NCI-H2029 treated with DMSO at 0.1 percent for 48 hours (cell line): ENCODE measurements around the gene DAB2.

Experiments
- DNase-seq: peaks from one replicate; lab custom pipeline; 2025; lab: John Stamatoyannopoulos, UW

Gene DAB2

GRCh38 chr5:39424736-39425637 lies at the start of gene DAB2:
Gene DAB2 (minus strand): TSS chr5:39424980. CDS start chr5:39394320, 30,660 bp downstream.
- DNase-seq = no peak

DNA sequence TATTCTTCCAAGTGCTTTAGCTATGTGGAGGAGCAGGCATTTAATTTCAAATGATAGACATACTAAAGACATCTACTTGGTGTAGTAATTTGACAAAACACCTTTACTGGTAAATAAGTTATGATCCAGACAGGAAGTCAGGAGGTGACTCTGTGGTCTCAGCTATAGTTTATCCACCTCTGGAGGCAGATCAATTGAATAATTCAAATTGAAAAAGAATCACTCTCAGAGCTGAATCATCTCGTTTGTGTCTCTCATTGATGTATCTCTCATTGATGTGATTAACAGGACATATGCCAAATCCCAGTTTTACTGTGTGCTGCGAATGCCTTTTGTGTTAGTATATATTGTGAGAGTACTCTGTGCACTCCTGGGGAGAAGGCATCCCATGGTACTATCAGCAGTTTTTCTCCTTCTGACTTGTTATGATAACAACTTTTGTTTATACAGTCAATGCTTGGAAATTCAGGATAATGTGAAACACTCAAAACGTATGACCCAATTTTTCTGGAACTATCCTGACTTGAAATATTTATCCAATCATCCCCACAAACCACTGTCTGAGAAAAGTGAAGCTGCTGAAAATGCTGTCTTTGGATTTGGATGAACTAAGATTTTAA lies 48.5 kb upstream of the DAB2 start:
- no peak for DNase-seq

DNA sequence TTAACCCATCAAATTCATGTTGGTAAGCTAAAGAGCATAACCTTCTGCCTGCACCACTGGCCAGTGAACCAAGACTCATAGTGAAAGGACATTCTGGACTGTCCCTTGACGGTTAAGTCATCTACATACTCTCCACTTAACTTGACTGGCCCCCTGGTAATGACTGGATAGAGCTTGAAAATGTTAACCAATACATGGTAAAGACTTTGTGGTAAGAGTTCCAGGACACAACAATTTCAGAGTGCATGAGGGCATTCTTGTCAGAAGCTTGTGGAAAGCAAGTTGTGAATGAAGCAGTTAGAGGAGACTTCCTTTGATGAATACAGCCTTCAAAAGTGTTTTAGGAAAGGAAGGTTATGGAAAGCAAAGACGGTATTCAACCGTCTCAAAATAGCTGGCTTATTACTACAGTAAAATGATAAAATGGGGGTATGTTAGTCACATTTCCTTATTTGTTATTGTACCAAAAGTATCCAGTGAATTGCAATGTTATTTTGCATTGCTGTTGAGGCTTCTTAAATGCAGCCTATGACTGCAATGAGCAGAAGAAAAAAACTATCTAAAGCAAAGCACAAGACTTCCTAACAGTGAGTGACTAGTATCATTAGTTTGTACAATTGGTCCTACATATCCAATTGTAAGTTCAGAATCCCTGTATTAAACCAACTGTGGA lies 47.2 kb upstream of the DAB2 start:
- no peak for DNase-seq

DNA sequence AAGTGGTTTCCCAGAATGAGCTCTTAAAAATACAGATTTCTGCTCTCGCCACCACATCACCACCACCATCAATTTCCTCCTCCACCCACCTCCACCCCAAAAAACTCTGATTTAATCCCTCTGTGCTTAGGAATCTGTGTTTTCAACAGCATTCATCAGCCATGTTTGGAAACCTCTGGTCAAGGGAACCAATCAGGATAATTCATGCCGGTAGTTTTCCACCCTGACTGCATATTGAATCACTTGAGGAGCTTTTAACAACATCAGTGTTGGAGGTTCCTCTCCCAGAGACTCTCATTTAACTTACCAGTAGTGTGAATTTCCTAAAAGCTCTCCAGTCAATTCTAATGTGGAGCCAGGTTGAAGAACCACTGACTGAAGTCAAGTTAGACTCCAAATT lies 46.0 kb upstream of the DAB2 start:
- DNase-seq = no peak

- DNase-seq = no peak
Observed at GRCh38 chr5:39469777-39470415, 45.1 kb upstream of the DAB2 start.

- no peak for DNase-seq
Observed at GRCh38 chr5:39469176-39469575, 44.4 kb upstream of the DAB2 start.

- no peak for DNase-seq
Observed at GRCh38 chr5:39466846-39467245, 42.1 kb upstream of the DAB2 start.

DNA sequence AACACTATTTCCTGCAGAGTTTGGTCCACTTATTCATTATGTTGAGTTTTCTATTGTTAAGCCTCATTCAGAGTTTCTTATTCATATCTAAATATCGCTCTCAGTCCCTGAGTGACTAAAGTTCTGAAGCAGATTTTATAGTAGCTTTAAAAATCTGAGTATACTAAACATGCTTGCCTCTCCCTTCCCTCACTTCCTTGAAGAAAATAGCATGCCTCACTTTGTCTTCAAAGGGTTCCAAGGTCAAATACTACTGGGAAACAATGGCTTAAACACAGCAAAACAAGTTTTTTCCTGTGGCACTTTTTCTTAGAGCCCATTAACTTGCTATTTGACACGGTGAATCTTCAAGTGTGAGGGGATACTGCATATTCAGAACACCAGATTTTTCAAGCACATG lies 41.1 kb upstream of the DAB2 start:
- no peak for DNase-seq

GRCh38 chr5:39465097-39465496 lies 40.3 kb upstream of the DAB2 start:
- no peak for DNase-seq

- DNase-seq = no peak
Observed at GRCh38 chr5:39464088-39464487, 39.3 kb upstream of the DAB2 start.

DNA sequence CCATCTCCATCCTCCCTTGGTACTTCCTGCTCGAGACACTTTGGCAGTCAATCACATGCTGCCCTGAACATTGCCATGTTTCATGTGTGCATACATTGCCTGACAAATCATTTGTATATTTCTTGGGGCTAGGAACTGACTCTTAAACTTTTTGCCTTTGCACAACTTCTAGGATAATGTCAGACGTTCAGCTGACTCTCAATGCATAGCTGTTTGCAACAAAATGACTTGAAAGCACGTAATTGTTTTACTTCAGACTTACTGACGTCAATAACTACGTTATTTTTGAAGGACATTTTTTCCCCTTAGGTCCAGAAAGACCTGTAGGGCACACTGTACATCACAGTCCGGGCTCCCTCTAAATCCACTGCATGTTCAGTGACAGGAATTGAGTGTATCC lies 37.4 kb upstream of the DAB2 start:
- DNase-seq = no peak

GRCh38 chr5:39461007-39461682 lies 36.4 kb upstream of the DAB2 start:
- no peak for DNase-seq

- DNase-seq = no peak
Observed at GRCh38 chr5:39459907-39460306, 35.1 kb upstream of the DAB2 start.

- DNase-seq = no peak
Observed at GRCh38 chr5:39459071-39459470, 34.3 kb upstream of the DAB2 start.

- no peak for DNase-seq
Observed at GRCh38 chr5:39455645-39456044, 30.9 kb upstream of the DAB2 start.

- DNase-seq = no peak
Observed at GRCh38 chr5:39453606-39454005, 28.8 kb upstream of the DAB2 start.

DNA sequence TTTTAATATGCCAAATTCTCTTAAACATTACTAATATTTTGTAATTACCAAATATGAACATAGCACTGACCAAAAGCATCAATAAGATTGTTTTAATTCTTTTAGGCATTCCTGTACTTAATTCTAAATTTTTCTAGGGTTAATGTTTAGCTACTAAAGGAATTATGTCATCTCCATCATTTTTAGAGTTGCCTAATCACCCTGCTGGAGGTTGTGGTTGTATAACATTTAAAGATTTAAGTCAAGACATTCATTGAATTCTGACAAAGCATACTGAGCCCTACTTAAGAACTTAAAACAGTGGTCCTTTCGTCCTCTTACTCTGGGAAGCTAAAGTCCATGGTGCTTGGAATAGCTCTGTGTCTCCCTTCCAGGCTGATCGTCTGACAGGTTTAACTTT lies 28.1 kb upstream of the DAB2 start:
- DNase-seq = no peak

GRCh38 chr5:39451276-39451941 lies 26.6 kb upstream of the DAB2 start:
- no peak for DNase-seq

DNA sequence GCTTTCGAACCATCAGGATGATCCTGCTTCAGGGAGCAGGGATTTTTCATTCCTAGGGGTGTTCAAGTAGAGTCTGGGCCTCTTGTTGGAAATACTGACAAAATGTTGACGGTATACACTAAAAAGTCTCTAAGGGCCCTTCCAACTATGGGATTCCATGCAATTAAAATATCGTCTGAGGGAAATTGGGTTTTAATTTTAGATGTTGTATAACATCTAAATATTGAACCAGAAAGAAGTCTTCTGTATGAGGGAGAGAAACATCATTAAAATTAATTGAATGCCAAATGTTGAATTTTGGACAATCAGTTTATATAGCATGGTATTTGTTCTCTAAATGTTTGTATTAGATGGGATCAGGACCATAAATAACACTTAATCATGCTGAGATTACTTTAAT lies 25.7 kb upstream of the DAB2 start:
- no peak for DNase-seq

DNA sequence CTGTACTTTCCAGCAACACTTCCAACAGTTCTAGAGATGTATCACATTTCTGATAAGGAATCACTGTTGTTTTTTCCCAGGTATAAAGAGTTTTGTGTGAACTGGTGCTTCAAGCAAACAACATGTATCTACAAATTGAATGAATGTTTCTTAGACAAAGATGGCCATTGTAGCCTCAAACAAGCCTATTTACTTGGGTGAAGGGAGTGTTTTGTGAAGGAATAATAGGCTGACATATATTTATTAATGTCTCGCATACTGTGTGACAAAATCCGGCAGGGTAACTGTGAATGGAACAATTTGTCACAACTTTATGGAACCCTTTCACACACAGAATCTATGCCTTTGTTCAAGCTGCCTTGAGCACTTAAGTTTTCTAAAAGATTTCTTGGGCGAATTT lies 24.8 kb upstream of the DAB2 start:
- no peak for DNase-seq

- DNase-seq = no peak
Observed at GRCh38 chr5:39448506-39449128, 23.8 kb upstream of the DAB2 start.
